Hepatocyte (in vitro differentiated cells): Measurements from ENCODE around the gene DAW1.
A peak's percentile ranks its signal among the peaks of the same experiment; 100 is the strongest.

Experiments used
- EZH2 ChIP-seq: fragments of 200-600 bp; sonication (generic); IDR thresholded peaks from 2 replicates; pipeline ENCODE4 v1.6.1; 2016; ENCODE audit warnings: antibody characterized with exemption, mild to moderate bottlenecking, borderline replicate concordance
- TF ChIP-seq, protein P1 (sequence below): fragments of 200-600 bp; sonication (generic); IDR thresholded peaks from 2 replicates; pipeline ENCODE4 v1.5.1; 2016; ENCODE audit warnings: antibody characterized with exemption, mild to moderate bottlenecking; ENCODE audit not compliant: poor library complexity

- TF ChIP-seq EZH2, result no peak
- TF ChIP-seq, protein P1, sequence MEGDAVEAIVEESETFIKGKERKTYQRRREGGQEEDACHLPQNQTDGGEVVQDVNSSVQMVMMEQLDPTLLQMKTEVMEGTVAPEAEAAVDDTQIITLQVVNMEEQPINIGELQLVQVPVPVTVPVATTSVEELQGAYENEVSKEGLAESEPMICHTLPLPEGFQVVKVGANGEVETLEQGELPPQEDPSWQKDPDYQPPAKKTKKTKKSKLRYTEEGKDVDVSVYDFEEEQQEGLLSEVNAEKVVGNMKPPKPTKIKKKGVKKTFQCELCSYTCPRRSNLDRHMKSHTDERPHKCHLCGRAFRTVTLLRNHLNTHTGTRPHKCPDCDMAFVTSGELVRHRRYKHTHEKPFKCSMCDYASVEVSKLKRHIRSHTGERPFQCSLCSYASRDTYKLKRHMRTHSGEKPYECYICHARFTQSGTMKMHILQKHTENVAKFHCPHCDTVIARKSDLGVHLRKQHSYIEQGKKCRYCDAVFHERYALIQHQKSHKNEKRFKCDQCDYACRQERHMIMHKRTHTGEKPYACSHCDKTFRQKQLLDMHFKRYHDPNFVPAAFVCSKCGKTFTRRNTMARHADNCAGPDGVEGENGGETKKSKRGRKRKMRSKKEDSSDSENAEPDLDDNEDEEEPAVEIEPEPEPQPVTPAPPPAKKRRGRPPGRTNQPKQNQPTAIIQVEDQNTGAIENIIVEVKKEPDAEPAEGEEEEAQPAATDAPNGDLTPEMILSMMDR, result peak; percentile 74
Observed at GRCh38 chr2:227890495-227891079, 19.2 kb downstream of the DAW1 start.
